Kidney tubule cell (primary cell): Measurements from ENCODE around the gene TST.
A peak's percentile ranks its signal among the peaks of the same experiment; 100 is the strongest.

ENCODE experiments used
- DNase-seq: peaks from one replicate; pipeline ENCODE4 v3.0.0-alpha.2; 2018; ENCODE audit warnings: low spot score

The TST gene

GRCh38 chr22:37053310-37054055 lies 34.2 kb upstream of the TST start:
- DNase-seq, result no peak

- no peak for DNase-seq
Measured at GRCh38 chr22:37052386-37053309, 33.4 kb upstream of the TST start.

- peak; percentile 68 for DNase-seq
Measured at GRCh38 chr22:37051391-37052385, 32.4 kb upstream of the TST start, which contains the start of gene KCTD17. TSS of gene KCTD17 (plus strand) at chr22:37051742. CDS start at chr22:37051761, 19 bp downstream.

- DNase-seq, result no peak
Measured at GRCh38 chr22:37050913-37051312, 31.7 kb upstream of the TST start.

GRCh38 chr22:37049224-37049623 lies 30.0 kb upstream of the TST start:
- DNase-seq, result no peak

DNA sequence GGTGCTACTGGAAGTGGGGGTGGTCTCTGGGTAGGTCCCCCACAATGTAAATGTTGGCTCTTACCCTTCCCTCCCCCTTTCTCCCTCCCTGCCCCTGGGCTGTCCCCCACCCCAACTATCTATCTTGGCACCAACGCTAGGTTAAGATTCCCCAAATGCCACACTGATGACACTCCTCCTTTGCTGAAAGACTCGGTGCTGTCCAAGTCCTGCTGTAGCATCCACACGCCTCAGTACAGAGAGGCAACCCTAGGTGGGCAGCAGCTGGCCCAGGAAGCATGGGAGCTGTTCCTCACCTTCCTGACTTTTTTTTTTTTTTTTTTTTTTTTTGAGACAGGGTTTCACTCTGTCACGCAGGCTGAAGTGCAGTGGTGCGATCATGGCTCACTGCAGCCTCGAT lies 28.9 kb upstream of the TST start:
- DNase-seq, result no peak

DNA sequence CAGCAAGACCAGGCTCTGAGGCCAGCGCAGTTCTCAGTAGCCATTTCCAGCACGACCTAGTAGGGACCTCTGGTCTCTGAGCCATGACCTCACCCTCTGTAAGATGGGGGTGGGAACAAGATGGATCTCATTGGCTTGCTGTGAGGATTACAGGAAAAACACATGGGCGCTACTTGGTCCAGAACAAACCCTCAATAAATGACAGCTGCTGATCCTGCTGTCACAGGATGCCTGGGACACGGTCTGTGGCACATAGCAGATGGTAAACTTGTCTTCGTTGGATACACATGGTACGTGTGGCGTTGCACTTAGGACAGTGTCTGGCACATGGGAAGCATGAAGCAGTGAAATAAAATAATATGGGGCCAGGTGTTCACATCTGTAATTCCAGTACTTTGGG lies 27.8 kb upstream of the TST start:
- no peak for DNase-seq

DNA sequence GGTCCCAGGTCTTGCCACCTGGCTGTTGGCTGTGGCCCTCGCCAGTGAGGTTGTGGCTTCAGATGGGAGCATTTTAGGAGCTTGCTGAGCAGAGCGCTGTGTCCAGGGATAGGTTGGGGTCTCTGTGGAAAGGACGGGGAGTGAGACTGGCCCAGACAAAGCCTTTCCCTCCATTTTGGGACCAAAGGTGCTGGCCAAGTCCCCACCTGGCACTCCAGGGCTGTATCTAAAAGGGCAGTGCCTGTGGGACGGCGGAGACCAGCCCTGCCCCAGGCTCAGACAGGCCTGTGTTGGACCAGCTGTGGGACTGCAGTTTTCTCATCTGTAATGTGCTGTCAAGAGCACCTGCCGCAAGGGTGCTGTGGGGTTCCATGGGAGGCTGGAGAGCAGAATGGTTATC lies 27.3 kb upstream of the TST start:
- no peak for DNase-seq

GRCh38 chr22:37045958-37046357 lies 26.7 kb upstream of the TST start:
- peak; percentile 55 for DNase-seq

DNA sequence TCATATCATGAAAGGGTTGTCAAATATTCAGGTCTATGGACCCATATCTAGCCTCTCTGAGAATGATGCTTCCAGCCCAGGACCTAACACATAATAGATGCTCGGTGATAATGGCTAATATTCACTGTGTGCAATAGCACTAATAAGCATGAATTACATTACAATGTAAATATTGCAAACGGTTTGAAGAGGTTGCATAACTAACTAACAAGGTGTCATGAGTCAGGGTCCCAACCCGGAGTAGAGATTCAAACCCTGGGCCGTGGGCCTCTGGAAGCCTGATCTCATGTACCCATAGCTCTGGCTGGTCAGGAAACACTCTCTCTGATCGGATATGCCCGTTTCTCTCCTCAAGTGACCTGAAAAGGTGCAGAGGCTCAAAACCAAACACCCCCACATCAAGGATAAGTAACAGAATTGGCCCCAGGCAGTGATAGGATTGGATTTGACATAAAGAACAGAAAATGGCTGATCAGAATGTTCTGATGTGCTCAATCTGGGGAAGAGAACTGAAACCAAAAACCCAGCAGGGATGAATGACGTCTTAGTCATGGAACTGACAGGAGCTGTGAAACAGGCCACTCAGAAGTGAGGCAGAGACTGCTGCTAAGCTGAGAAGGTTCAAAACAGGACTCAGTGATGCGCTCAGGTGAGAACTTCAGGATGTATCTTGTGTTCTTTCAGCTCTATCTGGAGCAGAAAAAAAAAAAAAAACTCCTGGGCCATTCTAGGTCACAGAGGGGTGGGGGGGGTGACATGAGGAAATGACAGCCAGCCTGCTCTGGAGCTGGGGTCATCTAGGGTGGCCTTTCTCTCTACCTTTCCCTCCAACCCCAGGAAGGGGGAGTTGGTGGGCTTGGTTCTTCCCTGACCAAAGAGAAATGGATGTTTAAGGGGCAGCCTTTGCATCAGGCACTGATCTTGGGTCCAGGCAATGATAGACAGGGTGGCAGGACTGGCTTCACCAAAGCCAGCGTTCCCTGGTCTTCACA lies 25.7 kb upstream of the TST start:
- DNase-seq, result peak; percentile 76

- DNase-seq, result peak; percentile 77
Measured at GRCh38 chr22:37043828-37044538, 24.7 kb upstream of the TST start.

DNA sequence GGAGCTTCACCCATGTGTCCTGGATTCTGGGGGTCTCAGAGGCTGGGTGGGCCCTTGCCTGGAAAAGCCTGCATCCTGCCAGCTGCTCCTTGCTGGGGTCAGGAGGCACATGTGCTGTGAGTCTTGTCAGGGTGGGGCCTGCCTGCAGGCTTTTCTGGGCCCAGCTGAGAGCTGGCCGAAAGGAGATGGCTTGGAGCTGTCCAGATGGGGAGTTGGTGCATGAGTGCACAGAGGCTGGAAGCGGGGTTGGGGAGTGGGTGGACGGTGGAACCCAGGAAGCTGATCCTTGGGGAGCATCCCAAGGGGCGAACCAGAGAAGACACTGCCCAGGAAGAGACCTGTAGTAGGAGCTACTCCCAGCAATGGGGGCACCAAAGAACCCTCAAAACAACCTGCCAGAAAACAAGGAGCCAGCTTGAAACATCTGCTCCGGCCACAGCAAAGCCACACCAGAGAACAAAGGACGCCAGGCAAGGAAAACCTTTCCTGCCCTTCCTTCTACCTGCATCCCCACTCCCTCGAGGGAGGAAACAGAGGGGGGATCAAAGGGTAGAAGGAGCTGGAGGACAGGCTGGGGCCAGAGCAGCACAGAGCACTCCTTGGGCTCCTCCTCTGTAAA lies 24.1 kb upstream of the TST start:
- DNase-seq, result no peak

GRCh38 chr22:37039466-37039865 lies 20.2 kb upstream of the TST start:
- DNase-seq, result no peak

- no peak for DNase-seq
Measured at GRCh38 chr22:37037669-37038068, 18.4 kb upstream of the TST start.

GRCh38 chr22:37036655-37037377 lies 17.6 kb upstream of the TST start:
- DNase-seq, result no peak

GRCh38 chr22:37033605-37034430 lies 14.6 kb upstream of the TST start:
- DNase-seq, result no peak

- peak; percentile 92 for DNase-seq
Measured at GRCh38 chr22:37032535-37033460, 13.6 kb upstream of the TST start.
